ENCODE results near the gene TAOK3. TPM values are rescaled to one million over a fixed set of nuclear protein-coding genes. Genes with fewer than 3 reads are reported as not detected.

Gene TAOK3
- total and polyA plus RNA-seq, 2 of the 8 experiments (the other 6 are each of a cell fraction or from before 2014, with no cell fraction given): 5.2 to 9.3 TPM

- Histone ChIP-seq H3K27me3 (replicated peaks in 1 of 4; ENCODE audit: control insufficient read depth in 3 of 4, extremely low read depth in 1 of 4, insufficient read depth in 3 of 4, low read length in 3 of 4) (no peaks in the 10 kb centered on the region), H3K14ac (ENCODE audit: insufficient read length) (no peak overlapping the region), H3K9me3 (ENCODE audit: insufficient read depth in 2 of 2, low read depth in 1 of 2, low read length in 1 of 2) (no peaks in the 10 kb centered on the region), H2BK120ac (replicated peaks; ENCODE audit: low read depth, low read length) (no peak overlapping the region), H2BK15ac (ENCODE audit: low read length) (no peak overlapping the region), H4K5ac (ENCODE audit: insufficient read length, low read depth, low read length) (no peak overlapping the region), H3K79me2 (ENCODE audit: control insufficient read depth in 1 of 2, insufficient read depth in 2 of 2, low read length in 2 of 2) (no peaks in the 10 kb centered on the region), H3K56ac (replicated peaks; ENCODE audit: insufficient read length, low read depth, low read length) (no peak overlapping the region), H3K4me2 (ENCODE audit: insufficient read depth in 1 of 2, low read depth in 2 of 2, low read length in 2 of 2) (no peak overlapping the region), H3K4me1 (replicated peaks in 1 of 4; ENCODE audit: control insufficient read depth in 3 of 4, insufficient read depth in 4 of 4, low read length in 3 of 4) (no peaks in the 10 kb centered on the region), H4K20me1 (replicated peaks in 1 of 2; ENCODE audit: control insufficient read depth in 1 of 2, insufficient read depth in 2 of 2, low read length in 2 of 2) (no peaks in the 10 kb centered on the region), H3K4me3 (ENCODE audit: extremely low read depth in 1 of 4, insufficient read depth in 2 of 4, low read depth in 3 of 4, low read length in 4 of 4) (no peak overlapping the region), H3K36me3 (ENCODE audit: control insufficient read depth in 2 of 4, insufficient read depth in 4 of 4, low read length in 3 of 4) (no peaks in the 10 kb centered on the region), H4K91ac (replicated peaks; ENCODE audit: insufficient read length, low read length) (no peak overlapping the region), H3K18ac (ENCODE audit: extremely low read depth, low read length) (no peak overlapping the region), H2AFZ (ENCODE audit: low read length) (no peak overlapping the region), H2BK12ac (ENCODE audit: low read depth, low read length) (no peak overlapping the region), H3K23me2 (ENCODE audit: low read depth, low read length) (no peaks in the 10 kb centered on the region; the same call in 1 of the 2 replicates), H4K8ac (ENCODE audit: extremely low read depth, insufficient read depth, low read length) (no peak overlapping the region), H2BK20ac (ENCODE audit: low read length) (no peak overlapping the region), H2AK5ac (ENCODE audit: low read depth, low read length) (no peak overlapping the region), H3K79me1 (ENCODE audit: low read depth, low read length) (no peaks in the 10 kb centered on the region), H2BK5ac (ENCODE audit: low read depth, low read length) (no peak overlapping the region), H3K4ac (replicated peaks; ENCODE audit: insufficient read length, low read depth, low read length) (no peak overlapping the region), H3K23ac (ENCODE audit: insufficient read length) (no peak overlapping the region), H3K27ac (ENCODE audit: low read depth, low read length) (no peak overlapping the region), H3K9ac (replicated peaks in 1 of 4; ENCODE audit: extremely low read depth in 1 of 4, low read depth in 3 of 4, low read length in 3 of 4) (no peak overlapping the region)
- DNase-seq (ENCODE audit: low read depth in 1 of 2, low spot score in 2 of 2) (no peak), FAIRE-seq (no peak)
- TF ChIP-seq CEBPB (IDR thresholded peaks at IDR 0.05; ENCODE audit: low read depth, low read length): no peak
- no peak for TF ChIP-seq TAF7 (optimal IDR thresholded peaks at IDR 0.05; ENCODE audit: borderline replicate concordance, low read depth, low read length)
- no peak for TF ChIP-seq NRF1 (IDR thresholded peaks at IDR 0.05; ENCODE audit: low read depth, low read length)
- no peak for TF ChIP-seq YY1 (IDR thresholded peaks at IDR 0.05; ENCODE audit: low read depth, low read length)
- TF ChIP-seq GABPA (IDR thresholded peaks at IDR 0.05; ENCODE audit: borderline replicate concordance, insufficient read depth, low read length): no peak
- no peak for TF ChIP-seq BCL11A (IDR thresholded peaks at IDR 0.05; ENCODE audit: low read depth in 2 of 2, low read length in 2 of 2)
- no peak for TF ChIP-seq CHD1 (IDR thresholded peaks at IDR 0.05; ENCODE audit: low read depth, low read length)
- TF ChIP-seq SP1 (IDR thresholded peaks at IDR 0.05; ENCODE audit: low read depth, low read length): no peak
- TF ChIP-seq POLR2AphosphoS5 (IDR thresholded peaks at IDR 0.05; ENCODE audit: low read depth, low read length): no peak
- TF ChIP-seq SP2 (IDR thresholded peaks at IDR 0.05; ENCODE audit: low read length): no peak
- no peak for TF ChIP-seq CTBP2 (IDR thresholded peaks at IDR 0.05; ENCODE audit: borderline replicate concordance, insufficient read depth, insufficient read length, low read length)
- no peak for TF ChIP-seq JUN (IDR thresholded peaks at IDR 0.05; ENCODE audit: low read depth, low read length)
- no peak for TF ChIP-seq RBBP5 (IDR thresholded peaks at IDR 0.05; ENCODE audit: borderline replicate concordance, low read depth, low read length)
- CTCF ChIA-PET (ENCODE audit: partially characterized antibody): interaction anchor here (0.9 kb wide), 1 partner anchor 170 kb away, joined by 3 read pairs; the partner anchor contains the start of gene SUDS3
- POLR2A ChIA-PET (ENCODE audit: partially characterized antibody): no interaction called here
- 97% methylated on average over 3 of the region's 3 CpGs; no CpG with 5 or more reads in 1 of the 2 experiments for WGBS, 2 experiments (ENCODE audit: extremely low coverage in 1 of 2, insufficient coverage in 1 of 2, insufficient read length in 1 of 2, insufficient replicate concordance in 2 of 2, low coverage in 1 of 2, low lambda C conversion rate in 2 of 2, missing lambda C conversion rate in 1 of 2)
These were observed 166.6 kb downstream of the TAOK3 start for GRCh38 chr12:118206107-118206412.
